Effector CD4-positive, alpha-beta T cell (primary cell): ENCODE data around the gene PLA2G3.
A peak's percentile ranks its signal among the peaks of the same experiment; 100 is the strongest.
"Not testable (repeated sequence)": the region's sequence is repeated elsewhere in the genome, so short reads cannot be mapped to it uniquely, and the experiment has no call there.

Source experiments
- DNase-seq: peaks from one replicate; pipeline ENCODE4 v3.0.0-alpha.2; 2020

The PLA2G3 gene

DNA sequence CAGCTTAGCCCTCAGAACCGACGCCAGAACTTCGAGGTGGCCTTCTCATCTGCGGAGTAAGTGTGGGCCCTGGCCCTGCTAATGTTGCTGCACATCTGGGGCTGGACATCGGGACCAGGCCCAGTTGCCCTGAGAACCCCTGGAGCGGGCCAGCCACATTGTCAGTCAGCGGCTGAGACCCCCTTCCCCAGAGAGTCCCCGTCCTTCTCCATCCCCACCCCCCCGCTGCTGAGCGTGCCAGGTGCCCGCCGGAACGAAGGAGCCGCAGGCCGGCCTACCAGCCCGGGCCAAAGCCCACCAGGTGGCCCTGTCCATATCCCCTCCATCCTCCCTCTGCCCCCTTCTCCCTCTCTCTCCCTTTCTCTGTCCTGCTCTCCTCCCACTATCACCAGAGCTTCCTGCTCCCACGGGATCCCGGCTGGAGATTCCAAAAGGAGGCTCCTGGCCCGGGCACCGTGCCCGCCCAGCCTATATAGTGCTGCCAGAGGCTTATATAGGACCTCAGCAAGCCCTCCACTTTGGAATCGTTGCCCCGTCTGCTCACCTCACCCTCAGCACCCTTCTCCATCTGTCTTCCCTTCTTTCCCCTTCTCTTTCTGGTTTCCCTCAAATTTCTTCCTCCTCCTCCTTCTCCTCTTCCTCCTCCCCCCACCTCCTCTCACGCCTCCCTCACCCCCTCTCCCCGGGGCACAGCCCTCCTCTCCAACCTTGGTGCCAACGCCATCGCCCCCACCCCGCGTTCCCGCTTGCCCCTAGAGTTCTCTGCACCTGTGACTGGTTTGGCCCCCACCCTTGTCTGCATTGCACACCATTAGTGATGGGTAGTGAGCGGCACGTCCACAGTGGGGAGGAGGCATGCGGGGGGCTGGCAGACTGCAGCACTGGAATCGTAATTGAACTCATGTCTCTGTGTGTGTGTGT, 40.2 kb downstream of the PLA2G3 start:
- no peak for DNase-seq

DNA sequence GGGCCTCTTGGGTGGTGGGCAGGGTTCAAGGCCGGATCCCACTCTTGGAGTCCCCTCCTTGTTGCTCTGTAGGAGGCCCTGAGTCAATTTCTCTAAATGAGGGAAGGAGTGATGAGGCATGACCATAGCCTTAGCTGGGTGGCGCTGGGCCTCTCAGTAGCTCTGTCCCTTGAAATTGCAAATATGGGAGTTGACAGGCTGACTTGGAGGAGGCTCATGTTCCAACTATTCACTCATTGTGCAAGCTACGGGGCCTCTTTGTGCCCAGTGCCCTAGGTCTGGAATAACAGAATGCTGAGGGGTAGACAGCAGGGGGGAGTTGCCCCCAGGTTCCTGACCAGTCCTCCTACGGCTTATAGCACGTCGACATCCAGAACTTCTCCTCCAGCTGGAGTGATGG, 40.9 kb downstream of the PLA2G3 start:
- no peak for DNase-seq

DNA sequence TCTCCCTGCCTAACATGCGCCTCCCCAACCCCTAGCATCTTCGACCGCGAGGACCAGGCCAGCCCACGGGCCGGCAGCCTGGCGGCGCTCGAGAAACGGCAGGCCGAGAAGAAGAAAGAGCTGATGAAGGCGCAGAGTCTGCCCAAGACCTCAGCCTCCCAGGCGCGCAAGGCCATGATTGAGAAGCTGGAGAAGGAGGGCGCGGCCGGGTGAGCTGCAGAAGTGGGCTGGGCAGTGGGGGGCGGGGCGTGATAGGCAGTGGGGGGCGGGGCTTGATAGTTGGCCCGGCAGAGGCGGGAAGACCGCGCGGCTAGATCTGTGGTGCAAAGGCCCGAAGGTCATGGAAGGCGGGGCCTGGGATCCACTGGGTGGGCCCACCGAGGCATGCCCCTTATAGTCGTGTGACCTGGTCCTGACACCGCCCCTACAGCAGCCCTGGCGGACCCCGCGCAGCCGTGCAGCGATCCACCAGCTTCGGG, 41.6 kb downstream of the PLA2G3 start:
- no peak for DNase-seq

- DNase-seq = no peak
Measured at GRCh38 chr22:31097941-31098631, 42.2 kb downstream of the PLA2G3 start.

DNA sequence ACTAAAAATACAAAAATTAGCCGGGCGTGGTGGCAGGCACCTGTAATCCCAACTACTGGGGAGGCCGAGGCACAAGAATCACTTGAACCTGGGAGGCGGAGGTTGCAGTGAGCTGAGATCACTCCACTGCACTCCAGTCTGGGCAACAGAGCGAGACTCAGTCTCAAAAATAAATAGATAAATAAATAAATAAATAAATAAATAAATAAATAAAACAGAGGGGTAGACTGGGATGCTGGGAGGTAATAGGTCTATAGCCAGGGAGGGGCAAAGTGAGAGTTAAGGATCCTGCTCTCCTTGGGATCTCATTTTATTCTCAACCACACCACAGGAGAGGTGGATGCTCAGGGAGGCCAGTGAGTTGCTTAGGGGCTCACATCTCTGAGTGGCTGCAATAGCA, 42.8 kb downstream of the PLA2G3 start:
- DNase-seq = not testable (repeated sequence)

GRCh38 chr22:31096657-31097279, 43.5 kb downstream of the PLA2G3 start:
- DNase-seq = no peak

GRCh38 chr22:31095637-31096249, 44.6 kb downstream of the PLA2G3 start:
- DNase-seq = no peak

GRCh38 chr22:31094741-31095140, 45.6 kb downstream of the PLA2G3 start:
- DNase-seq = no peak

DNA sequence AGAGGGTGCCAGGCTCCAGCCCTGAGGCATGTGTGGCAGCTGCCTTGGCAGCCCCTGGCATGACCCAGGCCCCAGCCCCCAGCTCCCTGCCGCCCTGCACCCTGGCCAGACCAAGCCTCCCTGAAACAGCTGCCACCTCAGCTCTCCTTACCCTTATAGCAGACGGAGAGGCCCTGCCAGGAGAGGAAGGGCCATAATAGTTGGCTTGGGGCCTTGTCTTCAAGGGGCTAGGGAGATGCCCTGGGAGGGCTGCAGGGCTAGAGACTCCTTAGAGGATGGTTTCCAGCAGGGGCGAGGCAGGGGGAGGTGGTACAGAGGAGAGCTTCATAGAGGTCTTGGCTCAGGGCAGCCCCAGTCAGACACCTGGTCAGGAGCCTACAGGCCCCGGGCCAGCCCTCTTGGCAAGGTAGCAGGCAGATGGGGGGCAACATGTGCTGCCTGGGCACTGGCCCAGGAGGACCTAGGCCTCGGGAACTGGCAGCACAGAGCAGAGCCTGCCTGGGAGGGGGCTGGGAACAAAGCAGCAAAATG, 46.2 kb downstream of the PLA2G3 start:
- DNase-seq = no peak

DNA sequence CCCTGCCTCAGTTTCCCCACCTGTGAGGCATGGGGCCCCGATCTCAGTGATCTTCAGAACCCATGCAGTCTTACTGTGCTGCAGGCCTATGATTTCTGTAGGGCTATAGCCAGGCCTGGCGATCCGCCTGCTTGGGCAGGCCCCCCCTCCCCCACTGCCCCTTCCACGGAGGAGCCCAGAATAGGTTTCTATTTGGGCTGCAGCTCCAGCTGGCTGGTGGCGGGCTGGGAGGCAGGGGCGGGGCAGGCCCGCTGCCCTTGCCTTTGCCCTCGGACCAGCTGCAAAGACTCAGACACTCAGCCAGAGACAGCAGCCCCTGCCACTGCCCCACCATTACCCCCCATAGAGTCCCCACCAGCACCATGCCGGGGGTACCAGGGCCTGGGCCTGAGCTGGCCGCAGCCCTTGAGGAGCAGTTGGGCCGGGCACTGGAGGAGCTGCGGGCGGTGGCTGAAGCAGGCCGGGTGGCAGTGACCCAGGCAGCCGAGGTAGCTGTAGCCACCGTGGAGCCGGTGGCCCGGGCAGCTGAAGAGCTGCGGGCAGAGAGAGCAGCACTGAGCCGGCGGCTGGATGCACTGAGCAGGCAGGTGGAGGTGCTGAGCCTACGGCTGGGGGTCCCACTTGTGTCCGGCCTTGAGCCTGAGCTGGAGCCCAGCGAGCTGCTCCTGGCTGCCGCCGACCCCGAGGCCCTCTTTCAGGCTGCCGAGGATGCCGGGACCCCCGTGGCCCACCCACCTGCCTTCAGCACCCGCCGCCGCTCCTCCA, 47.0 kb downstream of the PLA2G3 start:
- DNase-seq = no peak

DNA sequence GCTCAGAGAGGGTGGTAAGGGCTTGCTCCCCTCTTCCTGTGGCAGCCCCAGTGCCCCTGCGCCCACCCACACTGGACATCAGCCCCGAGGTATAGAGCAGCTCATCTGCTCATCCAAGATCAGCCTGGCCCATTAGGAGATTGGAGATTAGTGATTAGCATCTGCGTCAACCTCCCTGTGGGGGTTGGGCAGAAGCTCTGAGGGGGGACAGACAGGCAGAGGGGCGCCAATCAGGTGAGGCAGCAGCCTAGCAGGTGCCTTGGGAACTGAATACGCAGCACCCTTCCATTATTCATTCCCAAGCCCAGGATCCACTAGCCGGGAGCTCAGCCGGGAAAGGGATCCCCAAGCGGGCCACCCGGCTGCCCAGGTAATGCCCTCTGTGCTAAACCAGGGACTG, 48.1 kb downstream of the PLA2G3 start:
- DNase-seq = no peak

- no peak for DNase-seq
Measured at GRCh38 chr22:31091106-31091975, 49.0 kb downstream of the PLA2G3 start.

DNA sequence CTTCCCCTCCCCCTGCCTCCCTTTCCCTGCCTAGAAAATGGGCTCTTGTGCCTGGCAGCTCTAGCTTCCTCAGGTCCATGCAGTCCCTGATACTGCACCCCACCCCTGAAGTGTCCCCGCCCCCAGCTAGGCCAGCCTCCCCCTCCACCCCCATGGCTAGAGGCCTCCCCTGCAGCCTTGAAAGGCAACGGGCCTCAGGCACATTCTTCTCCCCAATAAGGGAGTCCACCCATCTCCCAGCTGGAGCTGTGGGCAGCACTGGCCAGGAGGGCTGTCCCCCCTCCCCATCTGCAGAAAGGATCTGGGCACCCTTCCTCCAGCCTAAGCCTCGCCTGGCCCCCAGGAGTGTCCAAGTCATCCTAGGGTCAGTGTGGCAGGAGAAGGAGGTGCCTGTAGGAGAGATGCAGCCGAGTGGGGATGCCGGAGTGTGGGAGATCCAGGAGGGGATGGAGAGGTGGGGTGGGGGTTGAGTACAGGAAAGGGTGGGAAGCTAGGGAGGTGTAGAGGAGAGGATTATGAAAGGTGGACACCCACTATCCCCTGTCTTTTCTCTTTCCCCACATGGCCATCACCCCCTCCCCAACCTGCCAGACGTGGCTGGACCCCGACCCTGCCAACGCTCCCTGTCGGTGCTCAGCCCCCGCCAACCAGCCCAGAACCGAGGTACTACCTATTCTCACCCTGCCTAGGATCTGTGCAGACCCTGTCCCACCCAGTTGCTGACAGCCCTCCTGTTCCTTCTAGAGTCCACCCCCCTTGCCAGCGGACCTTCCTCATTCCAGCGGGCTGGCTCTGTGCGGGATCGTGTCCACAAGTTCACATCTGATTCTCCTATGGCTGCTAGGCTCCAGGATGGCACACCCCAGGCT, 49.9 kb downstream of the PLA2G3 start:
- DNase-seq = no peak

DNA sequence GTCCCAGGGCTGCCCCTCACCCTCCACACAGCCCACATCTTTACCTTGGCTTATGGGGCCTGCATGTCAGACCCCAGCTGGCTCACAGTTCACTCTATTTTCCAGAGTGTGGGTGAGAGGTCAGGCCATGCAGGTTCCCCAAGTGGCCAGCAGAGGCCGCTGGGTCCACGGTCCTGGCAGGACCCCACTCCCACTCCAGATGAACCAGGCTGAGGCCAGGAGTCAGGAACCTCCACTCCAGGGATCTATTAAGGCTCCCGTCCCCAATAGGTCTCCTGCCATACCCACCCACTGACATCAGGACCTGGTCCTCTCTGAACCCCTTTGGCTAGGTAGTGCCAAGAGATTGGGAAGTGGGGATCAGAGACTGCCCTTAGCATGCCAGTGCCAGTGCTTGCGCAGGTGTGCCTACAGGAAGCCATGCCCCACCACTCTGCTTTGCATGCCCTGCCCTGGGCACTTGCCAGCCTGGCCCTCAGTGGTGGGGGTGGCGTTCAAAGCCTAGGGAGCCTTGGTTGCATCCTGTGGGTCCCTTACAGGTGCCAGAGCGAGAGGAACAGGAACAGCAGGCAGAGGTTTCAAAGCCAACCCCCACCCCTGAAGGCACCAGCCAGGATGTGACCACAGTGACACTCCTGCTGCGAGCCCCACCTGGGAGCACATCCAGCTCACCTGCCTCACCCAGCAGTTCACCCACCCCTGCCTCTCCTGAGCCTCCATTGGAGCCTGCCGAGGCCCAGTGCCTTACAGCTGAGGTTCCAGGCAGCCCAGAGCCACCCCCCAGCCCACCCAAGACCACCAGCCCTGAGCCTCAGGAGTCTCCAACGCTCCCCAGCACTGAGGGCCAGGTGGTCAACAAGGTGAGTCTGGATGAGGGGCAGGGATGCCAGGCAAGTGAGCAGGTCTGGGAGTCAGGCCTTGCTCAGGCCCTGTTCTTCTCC, 50.9 kb downstream of the PLA2G3 start:
- peak; percentile 20 for DNase-seq

GRCh38 chr22:31088233-31088986, 51.9 kb downstream of the PLA2G3 start:
- no peak for DNase-seq

DNA sequence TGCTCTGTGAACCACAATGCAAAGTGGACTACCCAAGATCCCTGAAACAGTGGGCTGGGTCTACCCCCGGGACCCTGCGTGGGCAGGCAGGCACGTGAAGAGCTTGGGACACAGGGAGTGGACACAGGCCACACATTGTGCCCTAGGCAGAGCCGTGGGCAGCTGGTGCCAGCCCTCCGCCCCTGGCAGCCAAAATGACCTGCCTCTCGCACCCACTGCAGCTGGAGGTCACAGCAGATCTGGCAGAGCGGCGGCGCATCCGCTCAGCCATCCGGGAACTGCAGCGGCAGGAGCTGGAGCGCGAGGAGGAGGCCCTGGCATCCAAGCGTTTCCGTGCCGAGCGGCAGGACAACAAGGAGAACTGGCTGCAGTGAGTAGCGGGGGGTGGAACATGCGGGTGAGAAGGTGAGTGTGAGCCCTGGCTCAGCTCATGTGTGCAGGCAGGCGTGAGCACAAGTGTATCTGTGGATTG, 52.5 kb downstream of the PLA2G3 start:
- DNase-seq = no peak

GRCh38 chr22:31086703-31087330, 53.5 kb downstream of the PLA2G3 start:
- DNase-seq = no peak
